Fibroblast of lung (primary cell): Measurements from ENCODE around the gene PEF1. TPM values are rescaled to one million over a fixed set of nuclear protein-coding genes. Genes with fewer than 3 reads are reported as not detected.

Experiments used
- DNase-seq, 2 donors: peaks; one replicate each; pipeline versions ENCODE4 v3.0.0 to v3.0.0-alpha.2; 2010; ENCODE audit warnings: low read depth in 2 of 2
- H2AFZ ChIP-seq: 2 replicates; pipeline ENCODE4 v1.5.1; 2012; ENCODE audit warnings: low read length, control low read depth, inconsistent platforms
- H3K27ac ChIP-seq: 2 replicates; pipeline ENCODE4 v1.5.1; 2011; ENCODE audit warnings: low read length, control low read depth; ENCODE audit not compliant: insufficient read depth
- H3K27me3 ChIP-seq: 2 replicates; pipeline ENCODE4 v1.5.1; 2011; ENCODE audit warnings: mild to moderate bottlenecking, low read length; ENCODE audit not compliant: control insufficient read depth, insufficient read depth
- H3K36me3 ChIP-seq: 2 replicates; pipeline ENCODE4 v1.5.1; 2011; ENCODE audit warnings: low read length; ENCODE audit not compliant: control insufficient read depth, insufficient read depth
- H3K4me1 ChIP-seq: 2 replicates; pipeline ENCODE4 v1.5.1; 2011; ENCODE audit warnings: low read length; ENCODE audit not compliant: control insufficient read depth, insufficient read depth; ENCODE audit errors: extremely low read depth
- H3K4me2 ChIP-seq: 2 replicates; pipeline ENCODE4 v1.5.1; 2011; ENCODE audit warnings: low read length, control low read depth; ENCODE audit not compliant: insufficient read depth; ENCODE audit errors: extremely low read depth
- H3K4me3 ChIP-seq, 4 experiments: fragments of 200-600 bp in 1 of 4; sonication (generic) in 1 of 4; replicated peaks in 1 of 4; 2 replicates each; pipeline ENCODE4 v1.5.1; 2011 to 2016; ENCODE audit warnings: low read length in 4 of 4, low read depth in 3 of 4, mild to moderate bottlenecking in 3 of 4, control low read depth in 2 of 4, inconsistent platforms in 1 of 4, mixed read lengths in 1 of 4; ENCODE audit not compliant: insufficient read depth in 1 of 4; ENCODE audit errors: control extremely low read depth in 1 of 4
- H3K79me2 ChIP-seq: 2 replicates; pipeline ENCODE4 v1.5.1; 2012; ENCODE audit warnings: mild to moderate bottlenecking, low read length, inconsistent platforms; ENCODE audit not compliant: control insufficient read depth, insufficient read depth
- H3K9ac ChIP-seq: 2 replicates; pipeline ENCODE4 v1.5.1; 2011; ENCODE audit warnings: mild to moderate bottlenecking, low read length, control low read depth; ENCODE audit not compliant: insufficient read depth
- H3K9me3 ChIP-seq: 2 replicates; pipeline ENCODE4 v1.5.1; 2012; ENCODE audit warnings: low read depth, low read length; ENCODE audit not compliant: control insufficient read depth, insufficient read depth
- H4K20me1 ChIP-seq: 2 replicates; pipeline ENCODE4 v1.5.1; 2011; ENCODE audit warnings: low read length; ENCODE audit not compliant: control insufficient read depth, insufficient read depth; ENCODE audit errors: extremely low read depth
- CTCF ChIP-seq, 2 donors: IDR thresholded peaks in 1 of 2; conservative IDR thresholded peaks in 1 of 2; 1 replicate in 1 of 2; 2 replicates in 1 of 2; pipeline ENCODE4 v1.5.1; 2011 to 2012; ENCODE audit warnings: low read length in 2 of 2, control low read depth in 1 of 2, inconsistent platforms in 1 of 2, low read depth in 1 of 2, mild to moderate bottlenecking in 1 of 2
- EZH2 ChIP-seq: IDR thresholded peaks from 2 replicates; pipeline ENCODE4 v1.5.1; 2012; ENCODE audit warnings: low read length, control low read depth, mild to moderate bottlenecking; ENCODE audit errors: missing control alignments
- polyA plus RNA-seq, 2 donors: library from polyadenylated mRNA; depleted of rRNA in 1 of 2; stranded (reverse) in 1 of 2; unstranded in 1 of 2; fragments of >200 nt; gene quantifications; 2 replicates each; pipeline ENCODE4 v1.2.1, GENCODE V29; 2011 to 2012; ENCODE audit warnings: missing spikeins in 1 of 2
- total RNA-seq: library from RNA; depleted of rRNA; stranded (reverse); fragments of >200 nt; gene quantifications from 2 replicates; pipeline ENCODE4 v1.2.1, GENCODE V29; 2014

PEF1 gene
- total and polyA plus RNA-seq, 2 donors (not counting 1 experiment from before 2014, with no cell fraction given), result 72.9 to 78.1 TPM

GRCh38 chr1:31642897-31643296 lies 1.8 kb downstream of the PEF1 start:
- no peak overlapping the region for H3K9ac ChIP-seq
- peaks cover 11% of the 10 kb centered on the region for H3K4me1 ChIP-seq
- H3K27ac ChIP-seq, result no peak overlapping the region
- peaks cover 35% of the 10 kb centered on the region for H3K79me2 ChIP-seq
- no peak overlapping the region for H3K4me2 ChIP-seq
- no peaks in the 10 kb centered on the region for H3K27me3 ChIP-seq
- TF ChIP-seq EZH2 (no peak), CTCF (conservative IDR thresholded peaks at IDR 0.05 in 1 of 2, IDR thresholded peaks at IDR 0.05 in 1 of 2; ENCODE audit: low read depth in 1 of 2, low read length in 2 of 2) (no peak)
- no peak overlapping the region for H2AFZ ChIP-seq
- no peaks in the 10 kb centered on the region for H3K9me3 ChIP-seq
- DNase-seq, result no peak
- no peak overlapping the region for H3K4me3 ChIP-seq
- no peaks in the 10 kb centered on the region for H4K20me1 ChIP-seq
- no peaks in the 10 kb centered on the region for H3K36me3 ChIP-seq

GRCh38 chr1:31642366-31642765 lies 2.3 kb downstream of the PEF1 start:
- H3K36me3 ChIP-seq, result no peaks in the 10 kb centered on the region
- H4K20me1 ChIP-seq, result no peaks in the 10 kb centered on the region
- peaks cover 38% of the 10 kb centered on the region for H3K79me2 ChIP-seq
- H3K4me3 ChIP-seq, result no peak overlapping the region
- no peaks in the 10 kb centered on the region for H3K9me3 ChIP-seq
- peaks cover 11% of the 10 kb centered on the region for H3K4me1 ChIP-seq
- no peak overlapping the region for H3K4me2 ChIP-seq
- TF ChIP-seq CTCF (conservative IDR thresholded peaks at IDR 0.05 in 1 of 2, IDR thresholded peaks at IDR 0.05 in 1 of 2; ENCODE audit: low read depth in 1 of 2, low read length in 2 of 2) (no peak), EZH2 (no peak)
- no peak overlapping the region for H3K9ac ChIP-seq
- H3K27me3 ChIP-seq, result no peaks in the 10 kb centered on the region
- no peak overlapping the region for H3K27ac ChIP-seq
- no peak overlapping the region for H2AFZ ChIP-seq
- no peak for DNase-seq

GRCh38 chr1:31640964-31641363 lies 3.7 kb downstream of the PEF1 start:
- Histone ChIP-seq H2AFZ (no peak overlapping the region), H3K4me3 (no peak overlapping the region), H3K9me3 (no peaks in the 10 kb centered on the region), H3K27me3 (no peaks in the 10 kb centered on the region), H3K79me2 (peaks cover 48% of the 10 kb centered on the region), H3K27ac (no peak overlapping the region), H3K4me2 (no peak overlapping the region), H3K36me3 (no peaks in the 10 kb centered on the region), H4K20me1 (no peaks in the 10 kb centered on the region), H3K4me1 (peaks cover 11% of the 10 kb centered on the region), H3K9ac (no peak overlapping the region)
- no peak for TF ChIP-seq EZH2
- TF ChIP-seq CTCF (conservative IDR thresholded peaks at IDR 0.05 in 1 of 2, IDR thresholded peaks at IDR 0.05 in 1 of 2; ENCODE audit: low read depth in 1 of 2, low read length in 2 of 2), result no peak
- DNase-seq, result no peak
